Urothelium cell line (cell line): ENCODE results near the gene LY6G5B.

Source experiments
- DNase-seq: peaks from one replicate; pipeline ENCODE4 v3.0.0; 2011; ENCODE audit warnings: low spot score, mixed read lengths
- FAIRE-seq: peaks from 2 replicates; lab custom pipeline; 2011; peaks lifted over from hg19 to GRCh38; lab: Jason Lieb, UNC

The LY6G5B gene

DNA sequence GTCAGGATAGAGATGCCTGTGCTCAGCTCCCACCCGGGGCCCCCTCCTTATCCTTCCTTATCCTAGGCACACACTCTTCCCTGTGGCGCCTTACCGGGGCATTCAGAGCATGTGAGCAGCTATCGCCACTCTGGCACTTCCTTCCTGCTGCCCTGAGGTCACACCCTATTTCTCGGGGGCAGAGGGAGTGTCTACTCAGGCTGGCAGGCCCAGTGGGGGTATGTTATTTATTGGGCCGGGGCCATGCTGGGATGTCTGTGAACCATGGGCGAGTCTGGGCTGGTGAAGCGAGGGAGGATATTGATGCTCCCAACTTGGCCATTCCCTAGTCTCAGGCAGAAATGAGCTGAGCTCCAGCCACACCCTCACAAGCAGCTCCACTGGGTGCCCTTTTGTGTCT, 41.5 kb downstream of the LY6G5B start:
- no peak for DNase-seq
- no peak for FAIRE-seq

DNA sequence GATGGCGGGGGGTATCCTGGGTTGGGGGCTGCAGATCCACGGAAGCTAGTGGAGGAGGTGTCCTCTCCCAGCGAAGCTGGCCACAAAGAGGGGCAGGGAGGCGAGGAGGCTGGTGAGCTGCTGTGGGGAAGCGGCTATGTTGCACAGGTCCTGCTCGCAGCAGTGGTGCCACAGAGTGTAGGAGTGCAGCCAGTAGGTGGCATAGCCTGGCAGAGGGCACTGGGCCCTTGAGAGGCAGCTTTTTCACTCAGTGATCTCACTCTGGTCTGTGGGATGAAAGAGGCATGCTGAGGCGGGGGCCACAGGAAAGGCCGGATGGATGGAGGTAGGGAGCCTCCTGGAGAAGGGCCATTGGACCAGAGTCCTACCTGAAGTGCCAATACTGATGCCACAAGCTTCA, 42.5 kb downstream of the LY6G5B start:
- FAIRE-seq (peak; percentile 56), DNase-seq (peak; percentile 29)

DNA sequence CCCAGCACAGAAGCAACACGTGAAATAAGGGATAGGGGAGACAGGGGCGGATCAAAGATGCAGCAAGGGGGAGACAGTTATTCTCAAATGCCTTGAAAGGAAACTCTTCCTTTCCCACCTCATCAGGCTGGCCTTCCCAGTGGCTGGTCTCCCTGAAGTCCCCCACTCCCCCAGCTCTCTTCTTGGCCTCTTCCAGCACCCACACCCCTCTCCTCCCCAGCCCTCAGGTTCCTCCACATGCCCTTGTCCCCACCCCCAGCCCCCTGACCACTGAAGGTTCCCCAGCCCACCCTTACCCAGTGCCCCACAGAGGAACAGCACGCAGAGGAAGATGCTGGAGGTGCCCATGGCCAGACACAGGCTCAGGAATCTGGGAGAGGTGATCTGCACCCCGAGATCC, 43.7 kb downstream of the LY6G5B start:
- FAIRE-seq: no peak
- DNase-seq: no peak

DNA sequence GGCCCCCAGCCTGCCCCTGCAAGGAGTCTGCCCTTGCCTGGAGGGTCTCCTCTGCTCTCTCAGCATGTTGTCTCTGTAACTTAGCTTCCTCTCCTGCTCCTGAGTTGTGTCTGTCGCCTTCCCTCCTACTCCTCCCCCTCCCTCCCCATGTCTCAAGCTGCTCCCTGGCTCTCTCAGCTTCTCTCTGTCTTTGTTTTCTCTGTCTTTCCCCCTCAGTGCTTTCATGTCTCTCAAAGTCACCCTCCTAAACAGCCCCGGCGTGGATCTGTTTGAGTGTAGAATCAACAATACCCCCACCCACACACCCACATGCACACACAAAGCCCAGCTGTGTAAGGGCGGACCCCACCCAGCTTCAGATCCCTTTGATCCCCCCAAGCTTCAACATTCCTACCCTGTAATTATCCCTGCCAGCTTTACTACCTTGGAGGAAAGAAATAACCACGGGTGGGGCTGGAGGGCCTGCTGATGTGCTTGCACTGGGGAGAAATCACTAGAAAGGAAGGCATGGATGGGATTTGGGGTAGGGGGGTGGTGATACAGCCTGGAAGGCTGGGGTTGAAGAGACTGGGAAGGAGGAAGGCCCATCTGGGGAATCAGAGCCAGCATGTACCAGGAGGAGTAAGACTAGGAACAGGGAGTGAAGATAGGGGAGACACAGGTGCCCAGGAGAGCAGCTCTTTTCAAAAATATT, 44.4 kb downstream of the LY6G5B start:
- DNase-seq: no peak
- peak; percentile 17 for FAIRE-seq

DNA sequence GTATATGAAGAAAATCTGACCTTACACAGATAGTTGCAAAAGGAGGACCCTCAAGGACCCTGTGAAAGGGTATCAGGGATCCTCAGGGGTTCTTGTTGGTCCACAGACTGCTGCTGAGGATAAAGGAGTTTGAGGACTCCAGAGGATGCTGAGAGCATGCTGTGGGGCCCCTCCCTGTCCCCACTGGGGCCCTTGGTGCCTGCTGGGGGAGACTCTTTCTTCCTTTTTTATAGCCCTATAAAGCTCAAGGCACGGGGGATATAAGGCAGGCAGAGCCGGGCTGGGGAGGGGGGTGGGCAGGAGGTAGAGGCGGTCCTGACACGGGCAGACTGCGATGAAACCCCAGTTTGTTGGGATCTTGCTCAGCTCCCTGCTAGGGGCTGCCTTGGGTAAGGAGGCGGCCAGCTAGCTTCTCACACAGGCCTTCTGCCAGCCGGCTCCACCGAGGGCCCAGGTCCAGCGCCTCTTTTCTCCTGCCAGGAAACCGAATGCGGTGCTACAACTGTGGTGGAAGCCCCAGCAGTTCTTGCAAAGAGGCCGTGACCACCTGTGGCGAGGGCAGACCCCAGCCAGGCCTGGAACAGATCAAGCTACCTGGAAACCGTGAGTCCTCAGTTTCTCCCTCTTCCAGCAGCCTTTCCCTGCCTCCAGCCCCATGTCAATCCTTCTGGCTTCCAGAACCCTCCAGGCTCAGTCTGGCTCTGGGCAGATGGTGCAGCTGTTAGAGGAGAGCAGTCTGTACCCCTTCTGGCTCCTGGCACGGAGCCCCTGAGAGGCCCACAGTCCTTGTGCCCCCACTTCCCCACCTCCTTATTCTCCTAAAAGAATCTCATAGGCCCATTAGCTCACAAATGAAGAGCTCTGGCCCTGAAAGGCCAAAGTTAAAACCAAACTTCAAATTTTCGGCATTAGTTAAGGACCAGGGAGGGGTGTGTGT, 45.5 kb downstream of the LY6G5B start, which contains the start of gene LY6G6D:
Gene LY6G6D, plus strand, starts transcription at position 327 of the 937 bp plus-strand sequence. Its CDS starts 8 bp downstream, at position 335.
- DNase-seq (no peak), FAIRE-seq (no peak)

DNA sequence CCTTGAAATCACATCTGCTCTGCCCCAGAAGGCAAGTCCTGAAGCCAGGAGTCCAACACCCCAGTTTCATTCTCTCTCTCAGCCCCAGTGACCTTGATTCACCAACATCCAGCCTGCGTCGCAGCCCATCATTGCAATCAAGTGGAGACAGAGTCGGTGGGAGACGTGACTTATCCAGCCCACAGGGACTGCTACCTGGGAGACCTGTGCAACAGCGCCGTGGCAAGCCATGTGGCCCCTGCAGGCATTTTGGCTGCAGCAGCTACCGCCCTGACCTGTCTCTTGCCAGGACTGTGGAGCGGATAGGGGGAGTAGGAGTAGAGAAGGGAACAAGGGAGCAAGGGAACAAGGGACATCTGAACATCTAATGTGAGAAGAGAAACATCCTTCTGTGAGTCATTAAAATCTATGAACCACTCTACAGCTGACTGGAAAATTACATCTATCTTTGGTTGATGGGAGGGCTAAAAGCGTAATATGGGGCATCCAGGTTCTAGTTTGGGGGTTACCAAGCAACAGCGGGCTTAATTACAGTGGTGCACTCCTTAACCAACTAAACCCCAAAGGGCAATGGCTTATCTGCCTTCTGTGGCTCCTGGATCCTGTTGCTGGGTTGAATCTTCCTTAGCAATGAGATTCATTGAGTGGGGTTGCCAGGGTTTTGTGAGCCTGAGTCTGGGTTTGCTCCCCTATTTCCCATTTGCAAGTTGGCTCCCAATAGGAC, 47.9 kb downstream of the LY6G5B start:
- FAIRE-seq: peak; percentile 61

DNA sequence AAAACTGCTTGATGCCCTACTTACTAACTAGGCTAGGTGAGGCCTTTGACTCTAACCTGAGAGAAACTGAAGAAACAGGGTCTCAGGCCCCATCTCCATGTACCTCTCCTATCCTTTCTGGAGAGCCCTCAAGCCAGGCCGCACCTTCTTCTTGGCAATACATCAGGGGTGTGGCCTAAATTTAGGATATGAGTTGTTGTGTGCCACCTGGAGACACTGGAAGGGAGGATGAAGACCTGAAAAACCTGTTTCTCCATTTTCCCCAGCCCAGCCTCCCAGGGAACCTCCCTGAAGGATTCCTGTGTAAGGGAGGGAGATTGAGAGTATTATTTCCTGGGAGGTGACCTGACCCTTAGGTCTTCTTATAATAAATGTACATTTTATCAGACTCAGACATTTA, 48.5 kb downstream of the LY6G5B start:
- FAIRE-seq (no peak), DNase-seq (no peak)

More for the DNA sequence above, 47.9 kb downstream of the LY6G5B start:
- no peak for DNase-seq

DNA sequence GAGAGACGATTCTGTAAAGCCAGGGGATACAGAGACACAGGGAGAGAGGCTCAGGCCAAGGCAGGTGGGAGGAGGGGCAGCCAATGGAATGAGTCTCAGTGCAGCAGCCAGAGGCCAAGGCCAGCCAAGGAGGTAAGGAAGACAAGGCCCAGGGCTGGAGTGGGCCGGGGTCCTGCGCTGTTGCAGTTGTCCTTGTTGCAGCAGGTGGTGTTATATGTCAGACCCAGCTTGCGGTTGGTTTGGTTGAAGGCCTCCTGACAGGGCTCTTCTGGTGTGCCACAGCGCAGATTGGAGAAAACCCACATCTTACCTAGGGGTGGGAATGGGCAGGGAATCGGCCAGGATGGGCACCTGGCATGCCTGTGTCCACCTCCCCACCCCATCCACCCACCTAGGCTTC, 49.2 kb downstream of the LY6G5B start:
- no peak for FAIRE-seq
- no peak for DNase-seq

DNA sequence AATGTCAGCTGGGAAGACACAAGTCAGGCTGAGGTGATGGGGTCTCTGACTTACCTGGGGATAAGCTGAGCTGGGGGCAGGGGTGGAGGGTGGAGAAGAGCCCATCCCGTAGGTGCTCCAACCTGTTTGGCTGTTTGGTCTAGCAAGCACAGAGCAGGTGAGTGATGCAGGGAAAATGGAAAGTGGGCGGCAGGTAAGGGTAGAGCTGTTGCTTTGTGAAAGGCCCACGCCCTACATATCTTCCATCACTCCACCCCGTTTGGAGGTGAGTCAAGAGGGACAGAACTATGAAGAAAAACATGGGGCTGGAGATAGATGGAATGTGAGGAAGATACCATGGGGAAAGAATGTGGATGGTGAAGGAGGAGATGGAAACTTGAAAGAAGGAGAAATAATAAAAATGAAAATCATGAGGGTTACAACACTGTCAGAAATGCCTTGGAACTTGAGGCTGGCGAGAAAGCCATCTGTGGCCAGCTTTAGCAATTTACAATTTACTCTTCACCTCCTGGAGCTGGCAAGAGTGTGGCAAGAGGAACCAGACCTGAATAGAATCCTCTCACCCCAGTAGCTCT, 50.5 kb downstream of the LY6G5B start:
- DNase-seq (no peak), FAIRE-seq (no peak)

DNA sequence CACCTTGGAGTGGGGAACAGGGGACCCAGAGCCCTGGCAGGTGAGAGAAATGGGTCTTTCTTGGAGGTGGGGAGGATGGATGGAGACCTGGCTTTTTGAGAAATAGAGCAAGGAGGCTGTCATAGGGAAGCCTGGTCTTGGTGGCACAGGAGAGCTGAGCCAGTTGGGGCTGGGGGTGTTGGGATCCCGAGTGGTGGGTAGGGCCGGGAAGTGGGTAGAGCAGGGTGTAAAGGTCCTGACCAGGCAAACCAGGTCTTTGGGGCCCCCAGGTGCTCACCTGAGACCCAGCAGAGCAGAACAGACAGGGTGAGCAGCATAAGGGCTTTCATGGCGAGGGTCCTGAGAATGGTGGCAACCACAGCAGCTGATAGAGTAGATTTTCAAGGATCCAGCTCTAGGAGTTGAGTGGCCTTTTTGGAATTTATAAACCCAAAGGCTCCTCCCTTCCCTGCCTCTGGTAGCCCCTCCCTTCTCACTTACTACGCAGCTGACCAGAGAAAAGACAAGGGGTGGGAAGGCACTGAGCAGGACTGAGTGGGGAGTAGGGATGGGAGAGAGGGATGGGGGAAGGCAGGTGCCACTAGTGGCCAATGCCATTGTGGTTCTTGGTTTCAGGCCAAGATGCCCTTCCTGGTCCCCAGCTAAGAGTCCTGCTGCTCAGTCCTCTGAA, 51.7 kb downstream of the LY6G5B start, which contains the start of gene LY6G6C:
Gene LY6G6C, minus strand, starts transcription at position 396 of the 670 bp plus-strand sequence. Its CDS starts 67 bp downstream, at position 329.
- no peak for DNase-seq
- FAIRE-seq: no peak

DNA sequence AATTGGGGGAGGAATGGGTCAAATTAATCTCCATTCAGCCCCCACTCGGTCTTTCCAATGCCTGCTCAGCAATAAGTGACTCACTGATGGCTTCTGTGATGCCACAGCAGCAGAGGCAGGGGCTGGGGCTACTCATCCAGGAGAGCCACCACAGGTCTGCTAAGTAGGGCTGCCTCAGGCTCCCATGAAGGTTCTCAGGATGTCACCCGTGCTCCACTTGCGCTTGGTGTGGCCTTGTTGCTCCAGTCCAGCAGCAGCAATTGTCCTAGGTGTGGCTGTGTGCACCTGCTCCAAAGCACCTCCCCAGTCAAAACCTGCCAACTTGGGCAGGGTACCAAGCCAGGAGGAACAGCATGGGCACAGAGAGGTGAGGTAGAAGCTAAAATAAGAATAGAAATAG, 52.4 kb downstream of the LY6G5B start:
- DNase-seq: no peak
- FAIRE-seq: no peak
